DOHH2 (cell line): Measurements from ENCODE around the gene LCN15.

ENCODE experiments used
- EZH2phosphoT487 ChIP-seq: fragments of 200-600 bp; sonication (generic); IDR thresholded peaks from 2 replicates; pipeline ENCODE4 v1.6.1; 2017; ENCODE audit warnings: borderline replicate concordance, mild to moderate bottlenecking, antibody characterized with exemption, low read length, moderate library complexity, mixed read lengths
- TF ChIP-seq, protein P1 (sequence below): fragments of 200-600 bp; sonication (generic); IDR thresholded peaks from one replicate; pipeline ENCODE4 v1.5.1; 2014; ENCODE audit warnings: antibody characterized with exemption, mild to moderate bottlenecking, low read depth, low read length; ENCODE audit not compliant: poor library complexity, severe bottlenecking

DNA sequence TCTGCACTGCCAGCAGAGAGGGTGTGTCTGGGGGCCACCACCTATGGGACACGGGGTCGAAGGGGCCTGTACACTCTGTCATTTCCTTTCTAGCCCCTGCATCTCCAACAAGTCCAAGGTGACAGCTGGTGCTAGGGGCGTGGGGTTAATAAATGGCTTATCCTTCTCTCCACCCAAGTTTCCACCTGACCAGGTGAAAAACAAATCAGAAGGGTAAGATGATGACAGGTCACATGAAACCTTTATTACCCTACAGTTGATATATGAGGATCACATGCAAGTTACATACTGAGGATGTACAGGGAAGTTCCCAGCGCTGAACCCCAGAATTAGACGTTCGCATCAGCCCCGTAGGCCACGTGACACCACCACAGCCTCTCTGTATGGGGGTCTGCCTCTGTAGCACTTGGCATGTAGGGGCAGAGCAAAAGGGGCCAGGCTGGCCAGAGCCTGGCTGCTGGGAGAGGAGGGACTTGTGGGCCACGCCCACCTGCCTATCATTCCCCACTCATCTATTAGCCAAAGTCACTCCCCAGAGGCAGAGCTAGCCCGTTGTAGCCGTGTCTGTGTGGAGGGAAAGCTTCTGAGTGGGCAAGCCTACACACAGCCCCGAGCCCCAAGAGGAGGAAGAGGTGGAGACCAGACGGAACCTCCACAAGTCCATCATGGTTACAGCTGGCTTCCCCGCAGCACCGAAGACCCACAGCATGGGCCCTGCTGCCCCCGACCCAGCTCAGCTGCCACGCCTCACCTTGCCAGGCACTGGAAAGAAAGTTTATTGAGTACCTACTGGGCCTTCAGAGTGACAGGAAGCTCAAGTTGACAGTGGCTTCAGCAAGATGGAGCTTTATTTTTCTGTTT lies 29.0 kb upstream of the LCN15 start:
- TF ChIP-seq, protein P1, sequence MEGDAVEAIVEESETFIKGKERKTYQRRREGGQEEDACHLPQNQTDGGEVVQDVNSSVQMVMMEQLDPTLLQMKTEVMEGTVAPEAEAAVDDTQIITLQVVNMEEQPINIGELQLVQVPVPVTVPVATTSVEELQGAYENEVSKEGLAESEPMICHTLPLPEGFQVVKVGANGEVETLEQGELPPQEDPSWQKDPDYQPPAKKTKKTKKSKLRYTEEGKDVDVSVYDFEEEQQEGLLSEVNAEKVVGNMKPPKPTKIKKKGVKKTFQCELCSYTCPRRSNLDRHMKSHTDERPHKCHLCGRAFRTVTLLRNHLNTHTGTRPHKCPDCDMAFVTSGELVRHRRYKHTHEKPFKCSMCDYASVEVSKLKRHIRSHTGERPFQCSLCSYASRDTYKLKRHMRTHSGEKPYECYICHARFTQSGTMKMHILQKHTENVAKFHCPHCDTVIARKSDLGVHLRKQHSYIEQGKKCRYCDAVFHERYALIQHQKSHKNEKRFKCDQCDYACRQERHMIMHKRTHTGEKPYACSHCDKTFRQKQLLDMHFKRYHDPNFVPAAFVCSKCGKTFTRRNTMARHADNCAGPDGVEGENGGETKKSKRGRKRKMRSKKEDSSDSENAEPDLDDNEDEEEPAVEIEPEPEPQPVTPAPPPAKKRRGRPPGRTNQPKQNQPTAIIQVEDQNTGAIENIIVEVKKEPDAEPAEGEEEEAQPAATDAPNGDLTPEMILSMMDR: no peak
- TF ChIP-seq EZH2phosphoT487: no peak
